GM21717 (cell line): Measurements from ENCODE around the gene RND3.

Experiments used
- ATAC-seq: cut with Tn5 transposase; IDR thresholded peaks from one replicate; pipeline ENCODE4 v1.9.1; 2021; ENCODE audit warnings: mild to moderate bottlenecking, moderate library complexity; ENCODE audit not compliant: unreplicated experiment

Gene RND3

GRCh38 chr2:150445398-150445797 lies 42.1 kb downstream of the RND3 start:
- ATAC-seq = no peak

- ATAC-seq = no peak
Observed at GRCh38 chr2:150442484-150442883, 45.0 kb downstream of the RND3 start.

- ATAC-seq = no peak
Observed at GRCh38 chr2:150441784-150442183, 45.7 kb downstream of the RND3 start.

- ATAC-seq = no peak
Observed at GRCh38 chr2:150441226-150441625, 46.2 kb downstream of the RND3 start.

- ATAC-seq = no peak
Observed at GRCh38 chr2:150438654-150439053, 48.8 kb downstream of the RND3 start.

- ATAC-seq = no peak
Observed at GRCh38 chr2:150438041-150438440, 49.4 kb downstream of the RND3 start.

- no peak for ATAC-seq
Observed at GRCh38 chr2:150432312-150432625, 55.2 kb downstream of the RND3 start.

GRCh38 chr2:150431561-150432311 lies 55.7 kb downstream of the RND3 start:
- no peak for ATAC-seq

GRCh38 chr2:150429384-150429961 lies 58.0 kb downstream of the RND3 start:
- no peak for ATAC-seq

GRCh38 chr2:150428641-150429040 lies 58.8 kb downstream of the RND3 start:
- no peak for ATAC-seq

- no peak for ATAC-seq
Observed at GRCh38 chr2:150427298-150427697, 60.2 kb downstream of the RND3 start.

- ATAC-seq = no peak
Observed at GRCh38 chr2:150426724-150427123, 60.7 kb downstream of the RND3 start.

GRCh38 chr2:150426315-150426714 lies 61.2 kb downstream of the RND3 start:
- ATAC-seq = no peak

- no peak for ATAC-seq
Observed at GRCh38 chr2:150425121-150425955, 62.1 kb downstream of the RND3 start.

- ATAC-seq = no peak
Observed at GRCh38 chr2:150424406-150424805, 63.1 kb downstream of the RND3 start.

- ATAC-seq = no peak
Observed at GRCh38 chr2:150421126-150421651, 66.3 kb downstream of the RND3 start.

- ATAC-seq = no peak
Observed at GRCh38 chr2:150418916-150419315, 68.6 kb downstream of the RND3 start.
